Neural progenitor cell (in vitro differentiated cells): ENCODE measurements around the gene C1orf21. TPM values are rescaled to one million over a fixed set of nuclear protein-coding genes. Genes with fewer than 3 reads are reported as not detected.

Experiments
- DNase-seq: peaks from one replicate; pipeline ENCODE4 v3.0.0-alpha.2; 2016; ENCODE audit warnings: low spot score
- H2AFZ ChIP-seq: fragments of 200-600 bp; sonication (generic); replicated peaks from 2 replicates; pipeline ENCODE4 v1.6.1; 2016; ENCODE audit warnings: antibody characterized with exemption
- H3F3A ChIP-seq: fragments of 200-600 bp; sonication (generic); 2 replicates; pipeline ENCODE4 v1.6.1; 2016; ENCODE audit warnings: antibody characterized with exemption, low read depth
- H3K27ac ChIP-seq: fragments of 200-600 bp; sonication (generic); 2 replicates; pipeline ENCODE4 v1.5.1; 2016; ENCODE audit warnings: mild to moderate bottlenecking
- H3K27me3 ChIP-seq: fragments of 200-600 bp; sonication (generic); 2 replicates; pipeline ENCODE4 v1.6.1; 2016; ENCODE audit warnings: mild to moderate bottlenecking, moderate library complexity
- H3K36me3 ChIP-seq: fragments of 200-600 bp; sonication (generic); 2 replicates; pipeline ENCODE4 v1.5.1; 2016
- H3K4me1 ChIP-seq: fragments of 200-600 bp; sonication (generic); 2 replicates; pipeline ENCODE4 v1.6.1; 2016; ENCODE audit warnings: mixed run types
- H3K4me2 ChIP-seq: fragments of 200-600 bp; sonication (generic); 2 replicates; pipeline ENCODE4 v1.6.1; 2016
- H3K4me3 ChIP-seq: fragments of 200-600 bp; sonication (generic); 2 replicates; pipeline ENCODE4 v1.5.1; 2016
- H3K79me2 ChIP-seq: fragments of 200-600 bp; sonication (generic); 2 replicates; pipeline ENCODE4 v1.6.1; 2016; ENCODE audit warnings: low read depth
- H3K9ac ChIP-seq: fragments of 200-600 bp; sonication (generic); 2 replicates; pipeline ENCODE4 v1.6.1; 2016
- H3K9me3 ChIP-seq: fragments of 200-600 bp; sonication (generic); 2 replicates; pipeline ENCODE4 v1.5.1; 2016; ENCODE audit warnings: low read depth
- H4K20me1 ChIP-seq: fragments of 200-600 bp; sonication (generic); 2 replicates; pipeline ENCODE4 v1.6.1; 2016; ENCODE audit warnings: low read depth
- H3K27ac Mint-ChIP-seq: 3 replicates; pipeline ENCODE4 v1.8.0; 2021; ENCODE audit warnings: mixed read lengths
- H3K27me3 Mint-ChIP-seq: 2 replicates; pipeline ENCODE4 v1.8.0; 2022; ENCODE audit warnings: low read depth, mild to moderate bottlenecking, inconsistent platforms, moderate library complexity, mixed read lengths; ENCODE audit not compliant: insufficient read depth
- H3K36me3 Mint-ChIP-seq: 3 replicates; pipeline ENCODE4 v1.8.0; 2021; ENCODE audit warnings: mixed read lengths
- H3K4me1 Mint-ChIP-seq: 3 replicates; pipeline ENCODE4 v1.8.0; 2021; ENCODE audit warnings: mixed read lengths
- H3K4me3 Mint-ChIP-seq: 3 replicates; pipeline ENCODE4 v1.8.0; 2021; ENCODE audit warnings: mild to moderate bottlenecking, moderate library complexity, mixed read lengths
- H3K9me3 Mint-ChIP-seq: 3 replicates; pipeline ENCODE4 v1.8.0; 2020; ENCODE audit warnings: mixed read lengths
- EZH2 ChIP-seq: fragments of 200-600 bp; sonication (generic); IDR thresholded peaks from 2 replicates; pipeline ENCODE4 v1.6.1; 2017; ENCODE audit warnings: antibody characterized with exemption, mild to moderate bottlenecking, moderate library complexity
- EZH2phosphoT487 ChIP-seq: fragments of 200-600 bp; sonication (generic); IDR thresholded peaks from 2 replicates; pipeline ENCODE4 v1.6.1; 2017; ENCODE audit warnings: antibody characterized with exemption
- total RNA-seq: library from RNA; depleted of rRNA; stranded (reverse); fragments of >200 nt; gene quantifications from 2 replicates; pipeline ENCODE4 v1.2.3, GENCODE V29; 2015; ENCODE audit warnings: low replicate concordance
- TF ChIP-seq, protein P1 (sequence below): fragments of 200-600 bp; sonication (generic); IDR thresholded peaks from 2 replicates; pipeline ENCODE4 v1.5.1; 2017; ENCODE audit warnings: antibody characterized with exemption, mild to moderate bottlenecking

C1orf21 gene
- total RNA-seq, 1 donor from 2014 or later: 117 TPM

GRCh38 chr1:184648160-184648855 is 261.5 kb downstream of the C1orf21 start:
- no peak overlapping the region for H2AFZ ChIP-seq
- H3K36me3 Mint-ChIP-seq: no peaks in the 10 kb centered on the region
- no peak overlapping the region for H3K4me2 ChIP-seq
- no peaks in the 10 kb centered on the region for H3K27me3 ChIP-seq
- H3K4me3 Mint-ChIP-seq: no peak overlapping the region
- H3K27ac Mint-ChIP-seq: no peak overlapping the region
- H4K20me1 ChIP-seq: no peaks in the 10 kb centered on the region
- no peak for DNase-seq
- no peaks in the 10 kb centered on the region for H3K9me3 ChIP-seq
- H3K9me3 Mint-ChIP-seq: peaks cover 14% of the 10 kb centered on the region
- no peak for TF ChIP-seq EZH2
- TF ChIP-seq, protein P1, sequence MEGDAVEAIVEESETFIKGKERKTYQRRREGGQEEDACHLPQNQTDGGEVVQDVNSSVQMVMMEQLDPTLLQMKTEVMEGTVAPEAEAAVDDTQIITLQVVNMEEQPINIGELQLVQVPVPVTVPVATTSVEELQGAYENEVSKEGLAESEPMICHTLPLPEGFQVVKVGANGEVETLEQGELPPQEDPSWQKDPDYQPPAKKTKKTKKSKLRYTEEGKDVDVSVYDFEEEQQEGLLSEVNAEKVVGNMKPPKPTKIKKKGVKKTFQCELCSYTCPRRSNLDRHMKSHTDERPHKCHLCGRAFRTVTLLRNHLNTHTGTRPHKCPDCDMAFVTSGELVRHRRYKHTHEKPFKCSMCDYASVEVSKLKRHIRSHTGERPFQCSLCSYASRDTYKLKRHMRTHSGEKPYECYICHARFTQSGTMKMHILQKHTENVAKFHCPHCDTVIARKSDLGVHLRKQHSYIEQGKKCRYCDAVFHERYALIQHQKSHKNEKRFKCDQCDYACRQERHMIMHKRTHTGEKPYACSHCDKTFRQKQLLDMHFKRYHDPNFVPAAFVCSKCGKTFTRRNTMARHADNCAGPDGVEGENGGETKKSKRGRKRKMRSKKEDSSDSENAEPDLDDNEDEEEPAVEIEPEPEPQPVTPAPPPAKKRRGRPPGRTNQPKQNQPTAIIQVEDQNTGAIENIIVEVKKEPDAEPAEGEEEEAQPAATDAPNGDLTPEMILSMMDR: no peak
- no peak for TF ChIP-seq EZH2phosphoT487
- no peak overlapping the region for H3K4me3 ChIP-seq
- H3K36me3 ChIP-seq: no peaks in the 10 kb centered on the region
- H3K4me1 ChIP-seq: no peaks in the 10 kb centered on the region
- H3K9ac ChIP-seq: no peak overlapping the region
- H3F3A ChIP-seq: no peaks in the 10 kb centered on the region
- H3K27ac ChIP-seq: no peak overlapping the region
- no peaks in the 10 kb centered on the region for H3K79me2 ChIP-seq
- peaks cover 5% of the 10 kb centered on the region for H3K27me3 Mint-ChIP-seq
- no peaks in the 10 kb centered on the region for H3K4me1 Mint-ChIP-seq

GRCh38 chr1:184648856-184649201 is 262.0 kb downstream of the C1orf21 start:
- Histone ChIP-seq H3K4me2 (no peak overlapping the region), H3K9me3 (no peaks in the 10 kb centered on the region), H3K4me3 (no peak overlapping the region), H3K27me3 (no peaks in the 10 kb centered on the region), H3K27ac (no peak overlapping the region), H2AFZ (no peak overlapping the region), H3K4me1 (no peaks in the 10 kb centered on the region), H3F3A (no peaks in the 10 kb centered on the region), H4K20me1 (no peaks in the 10 kb centered on the region), H3K36me3 (no peaks in the 10 kb centered on the region), H3K79me2 (no peaks in the 10 kb centered on the region), H3K9ac (no peak overlapping the region)
- no peak for DNase-seq
- Mint-ChIP-seq H3K36me3 (no peaks in the 10 kb centered on the region), H3K4me3 (no peak overlapping the region), H3K4me1 (no peaks in the 10 kb centered on the region), H3K27ac (no peak overlapping the region), H3K9me3 (peaks cover 14% of the 10 kb centered on the region), H3K27me3 (peaks cover 5% of the 10 kb centered on the region)
- TF ChIP-seq, protein P1: no peak
- TF ChIP-seq EZH2 (no peak), EZH2phosphoT487 (no peak)

DNA sequence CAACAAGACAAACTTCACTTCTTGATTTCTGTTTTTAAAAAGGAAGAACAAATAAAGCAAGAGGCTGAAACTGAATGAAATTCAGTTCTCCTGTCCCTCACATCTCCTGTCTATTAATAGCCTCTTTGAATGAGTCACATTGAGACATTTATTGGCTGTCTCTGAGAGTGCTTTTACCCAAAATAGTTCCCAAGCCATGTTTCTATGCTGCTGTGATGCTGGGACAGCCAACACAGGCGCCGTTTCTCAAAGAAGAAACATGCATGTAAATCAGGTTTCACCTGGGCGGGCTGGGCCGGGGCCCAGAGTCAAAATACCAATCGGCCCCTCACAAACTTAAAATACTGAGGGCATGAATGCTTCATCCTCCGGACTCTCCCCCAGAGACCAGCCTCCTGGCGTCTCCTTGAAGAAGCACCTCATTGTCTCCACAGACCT is 262.6 kb downstream of the C1orf21 start:
- Mint-ChIP-seq H3K4me3 (no peak overlapping the region), H3K9me3 (peaks cover 14% of the 10 kb centered on the region), H3K27ac (no peak overlapping the region), H3K36me3 (no peaks in the 10 kb centered on the region), H3K27me3 (peaks cover 5% of the 10 kb centered on the region), H3K4me1 (no peaks in the 10 kb centered on the region)
- Histone ChIP-seq H3K4me2 (no peak overlapping the region), H3K36me3 (no peaks in the 10 kb centered on the region), H3K4me1 (no peaks in the 10 kb centered on the region), H3K9me3 (no peaks in the 10 kb centered on the region), H3K27me3 (no peaks in the 10 kb centered on the region), H3K79me2 (no peaks in the 10 kb centered on the region), H3K27ac (no peak overlapping the region), H3K9ac (no peak overlapping the region), H3K4me3 (no peak overlapping the region), H3F3A (no peaks in the 10 kb centered on the region), H2AFZ (no peak overlapping the region), H4K20me1 (no peaks in the 10 kb centered on the region)
- DNase-seq: no peak
- TF ChIP-seq EZH2phosphoT487: no peak
- TF ChIP-seq EZH2: no peak
- TF ChIP-seq, protein P1: no peak
